NCI-H345 (cell line): Measurements from ENCODE around the gene F9.
"Not testable (repeated sequence)": the region's sequence is repeated elsewhere in the genome, so short reads cannot be mapped to it uniquely, and the experiment has no call there.

Source experiments
- DNase-seq: peaks from one replicate; lab custom pipeline; 2025; lab: John Stamatoyannopoulos, UW

Gene F9

GRCh38 chrX:139530550-139530949, at the start of gene F9:
TSS of gene F9 (plus strand) at chrX:139530739. CDS start at chrX:139530765, 26 bp downstream.
- DNase-seq: no peak

GRCh38 chrX:139483699-139484098, 46.8 kb upstream of the F9 start:
- no peak for DNase-seq

- DNase-seq: no peak
Measured at GRCh38 chrX:139484591-139484990, 45.9 kb upstream of the F9 start.

- DNase-seq: no peak
Measured at GRCh38 chrX:139495324-139495723, 35.2 kb upstream of the F9 start.

GRCh38 chrX:139506333-139506732, 24.2 kb upstream of the F9 start:
- no peak for DNase-seq

- DNase-seq: no peak
Measured at GRCh38 chrX:139508099-139508498, 22.4 kb upstream of the F9 start.

GRCh38 chrX:139518475-139518874, 12.1 kb upstream of the F9 start:
- DNase-seq: no peak

GRCh38 chrX:139528829-139529228, 1.7 kb upstream of the F9 start:
- not testable (repeated sequence) for DNase-seq

GRCh38 chrX:139532834-139533233, 2.3 kb downstream of the F9 start:
- DNase-seq: no peak

- DNase-seq: no peak
Measured at GRCh38 chrX:139533444-139533843, 2.9 kb downstream of the F9 start.

- no peak for DNase-seq
Measured at GRCh38 chrX:139538907-139539790, 8.6 kb downstream of the F9 start.

GRCh38 chrX:139542652-139543051, 12.1 kb downstream of the F9 start:
- DNase-seq: no peak

- no peak for DNase-seq
Measured at GRCh38 chrX:139543920-139544319, 13.4 kb downstream of the F9 start.

- no peak for DNase-seq
Measured at GRCh38 chrX:139544591-139544990, 14.1 kb downstream of the F9 start.

GRCh38 chrX:139554376-139554775, 23.8 kb downstream of the F9 start:
- DNase-seq: no peak

GRCh38 chrX:139554991-139555675, 24.6 kb downstream of the F9 start:
- no peak for DNase-seq

GRCh38 chrX:139559383-139560042, 29.0 kb downstream of the F9 start:
- DNase-seq: no peak

GRCh38 chrX:139560221-139560620, 29.7 kb downstream of the F9 start:
- no peak for DNase-seq

- no peak for DNase-seq
Measured at GRCh38 chrX:139563251-139563650, 32.7 kb downstream of the F9 start.

GRCh38 chrX:139566981-139567380, 36.4 kb downstream of the F9 start:
- no peak for DNase-seq

GRCh38 chrX:139581068-139581467, 50.5 kb downstream of the F9 start:
- DNase-seq: no peak

GRCh38 chrX:139585613-139586012, 55.1 kb downstream of the F9 start:
- no peak for DNase-seq

- DNase-seq: no peak
Measured at GRCh38 chrX:139596068-139596467, 65.5 kb downstream of the F9 start.
